IMR-90 (cell line): ENCODE measurements around the gene BTG2. TPM values are rescaled to one million over a fixed set of nuclear protein-coding genes. Genes with fewer than 3 reads are reported as not detected.

Experiments used
- ATAC-seq: fragments of 200-7000 bp; cut with Tn5 transposase; 2 replicates; pipeline ENCODE4 v1.9.1; 2020; ENCODE audit warnings: low read depth, mild to moderate bottlenecking, moderate library complexity
- BruUV-seq: library from RNA; stranded (reverse); fragments of 400-500 nt; replicated peaks from 2 replicates; lab custom pipeline; 2021; lab: Mats Ljungman, UMichigan
- CTCF ChIA-PET: fragments of 300-600 bp; formaldehyde crosslinking; extraction: SDS; loops from one replicate; lab custom pipeline; 2021; ENCODE audit warnings: antibody characterized with exemption; lab: Yijun Ruan, JAX
- POLR2A ChIA-PET: fragments of 300-600 bp; sonication (Branson Sonifier 250); formaldehyde crosslinking; loops from one replicate; lab custom pipeline; 2022; ENCODE audit warnings: antibody characterized with exemption; ENCODE audit not compliant: unreplicated experiment; lab: Charles Lee
- DNase-seq: peaks from one replicate; pipeline ENCODE4 v3.0.0; 2013
- H2AFZ ChIP-seq: replicated peaks from 2 replicates; pipeline ENCODE3; 2013; ENCODE audit warnings: low read length, mild to moderate bottlenecking; ENCODE audit not compliant: poor library complexity
- H2AK5ac ChIP-seq: 2 replicates; pipeline ENCODE4 v1.6.1; 2013; ENCODE audit warnings: low read depth, low read length, inconsistent platforms
- H2AK9ac ChIP-seq: replicated peaks from 2 replicates; pipeline ENCODE3; 2013; ENCODE audit warnings: mild to moderate bottlenecking, low read depth, low read length, moderate library complexity; ENCODE audit not compliant: poor library complexity
- H2BK120ac ChIP-seq: 2 replicates; pipeline ENCODE4 v1.6.1; 2013; ENCODE audit warnings: low read depth, low read length, inconsistent platforms
- H2BK15ac ChIP-seq: 3 replicates; pipeline ENCODE4 v1.6.1; 2013; ENCODE audit warnings: low read depth, low read length, inconsistent platforms
- H2BK20ac ChIP-seq: 2 replicates; pipeline ENCODE4 v1.6.1; 2013; ENCODE audit warnings: low read depth, mild to moderate bottlenecking, inconsistent platforms, low read length, moderate library complexity
- H2BK5ac ChIP-seq: 2 replicates; pipeline ENCODE4 v1.6.1; 2013; ENCODE audit warnings: mild to moderate bottlenecking, low read depth, low read length, inconsistent platforms; ENCODE audit not compliant: poor library complexity, severe bottlenecking
- H3K14ac ChIP-seq: replicated peaks from 2 replicates; pipeline ENCODE4 v1.6.1; 2013; ENCODE audit warnings: low read depth, low read length, inconsistent platforms
- H3K18ac ChIP-seq: 2 replicates; pipeline ENCODE4 v1.6.1; 2013; ENCODE audit warnings: low read depth, low read length, control low read depth
- H3K23ac ChIP-seq: 2 replicates; pipeline ENCODE4 v1.6.1; 2013; ENCODE audit warnings: low read depth, low read length, inconsistent platforms
- H3K27ac ChIP-seq: 2 replicates; pipeline ENCODE4 v1.5.1; 2013; ENCODE audit warnings: mild to moderate bottlenecking, control low read depth, low read length; ENCODE audit not compliant: insufficient read depth
- H3K27me3 ChIP-seq: 2 replicates; pipeline ENCODE4 v1.6.1; 2013; ENCODE audit warnings: low read length; ENCODE audit not compliant: control insufficient read depth, insufficient read depth
- H3K36me3 ChIP-seq: 2 replicates; pipeline ENCODE4 v1.6.1; 2013; ENCODE audit warnings: low read length, mixed read lengths; ENCODE audit not compliant: control insufficient read depth, insufficient read depth
- H3K4ac ChIP-seq: 2 replicates; pipeline ENCODE4 v1.6.1; 2013; ENCODE audit warnings: low read depth, low read length, inconsistent platforms
- H3K4me1 ChIP-seq: 2 replicates; pipeline ENCODE4 v1.6.1; 2013; ENCODE audit warnings: low read length, mixed read lengths; ENCODE audit not compliant: control insufficient read depth, insufficient read depth
- H3K4me2 ChIP-seq: 2 replicates; pipeline ENCODE4 v1.6.1; 2013; ENCODE audit warnings: low read depth, mild to moderate bottlenecking, control low read depth, low read length, moderate library complexity
- H3K4me3 ChIP-seq: 2 replicates; pipeline ENCODE4 v1.5.1; 2013; ENCODE audit warnings: low read depth, mild to moderate bottlenecking, control low read depth, low read length, moderate library complexity; ENCODE audit not compliant: insufficient read depth
- H3K56ac ChIP-seq: 2 replicates; pipeline ENCODE4 v1.6.1; 2013; ENCODE audit warnings: low read length, inconsistent platforms; ENCODE audit not compliant: insufficient read depth; ENCODE audit errors: extremely low read depth
- H3K79me1 ChIP-seq, 2 experiments: 2 replicates each; pipeline ENCODE4 v1.6.1; 2013; ENCODE audit warnings: low read length in 2 of 2, inconsistent platforms in 1 of 2, low read depth in 1 of 2
- H3K9ac ChIP-seq: 2 replicates; pipeline ENCODE4 v1.6.1; 2013; ENCODE audit warnings: low read depth, low read length, control low read depth
- H3K9me1 ChIP-seq: 2 replicates; pipeline ENCODE4 v1.6.1; 2013; ENCODE audit warnings: low read length, inconsistent platforms; ENCODE audit not compliant: insufficient read depth
- H3K9me3 ChIP-seq: 2 replicates; pipeline ENCODE4 v1.6.1; 2013; ENCODE audit warnings: low read length; ENCODE audit not compliant: control insufficient read depth, insufficient read depth
- H4K20me1 ChIP-seq: 2 replicates; pipeline ENCODE4 v1.6.1; 2013; ENCODE audit warnings: low read length, inconsistent platforms; ENCODE audit not compliant: insufficient read depth
- H4K5ac ChIP-seq: 2 replicates; pipeline ENCODE4 v1.6.1; 2013; ENCODE audit warnings: mild to moderate bottlenecking, low read depth, low read length, control low read depth
- H4K8ac ChIP-seq, 2 experiments: 2 replicates each; pipeline ENCODE4 v1.6.1; 2013; ENCODE audit warnings: low read depth in 2 of 2, low read length in 2 of 2, control low read depth in 1 of 2, inconsistent platforms in 1 of 2
- H4K91ac ChIP-seq: 2 replicates; pipeline ENCODE4 v1.6.1; 2013; ENCODE audit warnings: low read depth, low read length, inconsistent platforms; ENCODE audit not compliant: insufficient read depth
- BHLHE40 ChIP-seq: fragments of 150-350 bp; IDR thresholded peaks from 2 replicates; pipeline ENCODE4 v1.6.1; 2016; ENCODE audit warnings: mild to moderate bottlenecking, low read depth, low read length
- CEBPB ChIP-seq: IDR thresholded peaks from 2 replicates; pipeline ENCODE4 v1.6.1; 2012; ENCODE audit warnings: low read depth, low read length, improper control_type of control experiment
- CHD1 ChIP-seq: IDR thresholded peaks from 2 replicates; pipeline ENCODE4 v1.6.1; 2012; ENCODE audit warnings: low read depth, low read length, improper control_type of control experiment
- ELK1 ChIP-seq: fragments of 150-350 bp; IDR thresholded peaks from 2 replicates; pipeline ENCODE4 v1.6.1; 2016; ENCODE audit warnings: low read depth, mild to moderate bottlenecking, low read length, moderate library complexity, borderline replicate concordance
- FOS ChIP-seq: fragments of 150-350 bp; IDR thresholded peaks from 2 replicates; pipeline ENCODE4 v1.6.1; 2016; ENCODE audit warnings: low read depth, low read length
- MAFK ChIP-seq: IDR thresholded peaks from 2 replicates; pipeline ENCODE4 v1.6.1; 2012; ENCODE audit warnings: low read depth, low read length, improper control_type of control experiment
- MAZ ChIP-seq: IDR thresholded peaks from 2 replicates; pipeline ENCODE4 v1.6.1; 2012; ENCODE audit warnings: low read depth, mild to moderate bottlenecking, low read length, improper control_type of control experiment, moderate library complexity, borderline replicate concordance
- MXI1 ChIP-seq: IDR thresholded peaks from 2 replicates; pipeline ENCODE4 v1.6.1; 2012; ENCODE audit warnings: low read depth, mild to moderate bottlenecking, low read length, moderate library complexity, borderline replicate concordance
- NFE2L2 ChIP-seq: fragments of 150-350 bp; IDR thresholded peaks from 2 replicates; pipeline ENCODE4 v1.6.1; 2016; ENCODE audit warnings: low read depth, mild to moderate bottlenecking, low read length
- POLR2A ChIP-seq: IDR thresholded peaks from 2 replicates; pipeline ENCODE4 v1.6.1; 2012; ENCODE audit warnings: mild to moderate bottlenecking, low read depth, low read length
- RAD21 ChIP-seq: IDR thresholded peaks from 2 replicates; pipeline ENCODE4 v1.6.1; 2012; ENCODE audit warnings: low read length, improper control_type of control experiment
- RCOR1 ChIP-seq: IDR thresholded peaks from 2 replicates; pipeline ENCODE4 v1.6.1; 2012; ENCODE audit warnings: mild to moderate bottlenecking, low read length, improper control_type of control experiment; ENCODE audit not compliant: insufficient replicate concordance
- RFX5 ChIP-seq: IDR thresholded peaks from 2 replicates; pipeline ENCODE4 v1.8.0; 2012; ENCODE audit warnings: low read depth, mild to moderate bottlenecking, low read length, moderate library complexity
- SMC3 ChIP-seq: fragments of 150-350 bp; IDR thresholded peaks from 2 replicates; pipeline ENCODE4 v1.6.1; 2016; ENCODE audit warnings: low read depth, mild to moderate bottlenecking, antibody characterized with exemption, low read length, moderate library complexity
- dilution Hi-C: fragments of 300-500 bp; cut with HindIII; formaldehyde crosslinking; loops from one replicate; pipeline ENCODE4 v1.14.3; 2018; ENCODE audit warnings: low sequenced_read_pairs; ENCODE audit not compliant: unreplicated experiment
- in situ Hi-C: fragments of 300-500 bp; cut with MboI; formaldehyde crosslinking; loops from 3 replicates; pipeline ENCODE4 v1.14.3; 2019; ENCODE audit warnings: low sequenced_read_pairs, inconsistent platforms, mixed read lengths
- intact Hi-C: fragments of 100-400 bp; cut with micrococcal nuclease; formaldehyde crosslinking; loops from 2 replicates; pipeline ENCODE4 v1.10.0; 2022
- polyA plus RNA-seq, 3 experiments: library from polyadenylated mRNA; depleted of rRNA; stranded (reverse); fragments of >200 nt; gene quantifications; 2 replicates each; pipeline ENCODE4 v1.2.3, GENCODE V29; 2012; ENCODE audit warnings: low replicate concordance in 1 of 3
- total RNA-seq: library from RNA; depleted of rRNA; stranded (reverse); fragments of >200 nt; gene quantifications from 2 replicates; pipeline ENCODE4 v1.2.3, GENCODE V29; 2012
- TF ChIP-seq, protein P1 (sequence below): fragments of 150-350 bp; IDR thresholded peaks from 2 replicates; pipeline ENCODE4 v1.6.1; 2017; ENCODE audit warnings: mild to moderate bottlenecking, antibody characterized with exemption, low read length, low read depth
- TF ChIP-seq, protein P2 (sequence below): conservative IDR thresholded peaks from 2 replicates; pipeline ENCODE4 v1.5.1; 2012; ENCODE audit warnings: mild to moderate bottlenecking, low read depth, low read length, improper control_type of control experiment

Gene BTG2
- total and polyA plus RNA-seq, 2 of the 4 experiments (the other 2 are of a cell fraction) = 8.4 to 18.8 TPM

DNA sequence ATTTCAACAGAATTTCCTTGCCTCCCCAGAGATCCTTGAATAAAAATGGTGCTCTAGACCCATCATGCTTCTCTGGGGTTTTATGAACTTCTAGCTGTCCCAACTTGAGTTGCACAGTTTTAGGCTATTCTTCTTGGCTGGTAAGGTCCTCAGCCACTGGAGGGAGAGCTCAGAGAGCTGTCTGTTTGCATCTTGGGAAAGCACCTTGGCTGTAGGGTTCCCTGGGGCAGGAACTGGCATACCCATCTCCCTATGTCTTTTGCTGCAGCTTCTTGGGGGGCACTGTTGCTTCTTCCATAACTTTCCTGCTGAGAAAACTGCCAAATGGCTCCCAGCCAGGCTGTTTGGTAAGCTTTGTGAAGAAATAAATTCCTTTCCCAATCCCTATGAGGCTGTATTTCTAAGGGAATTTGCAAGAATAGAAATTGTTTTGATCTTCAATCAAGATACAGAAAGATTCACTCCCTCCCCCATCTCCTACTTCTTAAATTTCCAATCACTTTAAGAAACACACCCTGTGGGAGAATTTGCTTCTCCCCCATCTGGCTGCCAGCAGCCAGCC, 53.8 kb downstream of the BTG2 start:
- Histone ChIP-seq H3K14ac (no peak overlapping the region), H4K91ac (no peak overlapping the region), H3K4me1 (peaks cover 17% of the 10 kb centered on the region), H4K20me1 (no peaks in the 10 kb centered on the region), H2BK15ac (no peak overlapping the region), H3K4me2 (no peak overlapping the region; the same call in 1 of the 2 replicates), H4K5ac (no peak overlapping the region; the same call in 1 of the 2 replicates), H3K79me1 (no peaks in the 10 kb centered on the region), H2BK5ac (no peak overlapping the region), H2AK9ac (no peak overlapping the region), H3K18ac (no peak overlapping the region; the same call in 1 of the 2 replicates), H3K36me3 (no peaks in the 10 kb centered on the region), H2BK20ac (no peak overlapping the region), H3K23ac (no peak overlapping the region), H3K4ac (no peak overlapping the region), H3K9me1 (peaks cover 16% of the 10 kb centered on the region), H4K8ac (no peak overlapping the region), H2AK5ac (0 out of 2 replicates have a peak overlapping the region, but pooled peaks have one; percentile 29), H2BK120ac (peak overlapping the region; percentile 58; the same call in 1 of the 2 replicates), H3K27me3 (peaks cover 20% of the 10 kb centered on the region), H3K56ac (no peak overlapping the region), H2AFZ (no peak overlapping the region), H3K9me3 (no peaks in the 10 kb centered on the region), H3K4me3 (no peak overlapping the region), H3K9ac (no peak overlapping the region), H3K27ac (no peak overlapping the region)
- DNase-seq (peak; percentile 40), ATAC-seq (no peak)
- BruUV-seq = no TSS peak
- intact Hi-C loops = no loop called here
- ChIA-PET POLR2A (no interaction called here), CTCF (interaction anchor here (1.2 kb wide), 1 partner anchor 20 kb away, joined by 4 read pairs; no protein-coding TSS in a partner anchor)
- dilution Hi-C loops = no loop called here
- in situ Hi-C loops = no loop called here
- TF ChIP-seq RFX5 (no peak), FOS (no peak), NFE2L2 (no peak), RCOR1 (no peak), CHD1 (no peak), CEBPB (no peak), POLR2A (no peak), RAD21 (no peak), MXI1 (no peak), MAZ (no peak), ELK1 (no peak), BHLHE40 (no peak), MAFK (no peak), SMC3 (no peak)
- TF ChIP-seq, protein P1, sequence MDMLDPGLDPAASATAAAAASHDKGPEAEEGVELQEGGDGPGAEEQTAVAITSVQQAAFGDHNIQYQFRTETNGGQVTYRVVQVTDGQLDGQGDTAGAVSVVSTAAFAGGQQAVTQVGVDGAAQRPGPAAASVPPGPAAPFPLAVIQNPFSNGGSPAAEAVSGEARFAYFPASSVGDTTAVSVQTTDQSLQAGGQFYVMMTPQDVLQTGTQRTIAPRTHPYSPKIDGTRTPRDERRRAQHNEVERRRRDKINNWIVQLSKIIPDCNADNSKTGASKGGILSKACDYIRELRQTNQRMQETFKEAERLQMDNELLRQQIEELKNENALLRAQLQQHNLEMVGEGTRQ = no peak
- TF ChIP-seq, protein P2, sequence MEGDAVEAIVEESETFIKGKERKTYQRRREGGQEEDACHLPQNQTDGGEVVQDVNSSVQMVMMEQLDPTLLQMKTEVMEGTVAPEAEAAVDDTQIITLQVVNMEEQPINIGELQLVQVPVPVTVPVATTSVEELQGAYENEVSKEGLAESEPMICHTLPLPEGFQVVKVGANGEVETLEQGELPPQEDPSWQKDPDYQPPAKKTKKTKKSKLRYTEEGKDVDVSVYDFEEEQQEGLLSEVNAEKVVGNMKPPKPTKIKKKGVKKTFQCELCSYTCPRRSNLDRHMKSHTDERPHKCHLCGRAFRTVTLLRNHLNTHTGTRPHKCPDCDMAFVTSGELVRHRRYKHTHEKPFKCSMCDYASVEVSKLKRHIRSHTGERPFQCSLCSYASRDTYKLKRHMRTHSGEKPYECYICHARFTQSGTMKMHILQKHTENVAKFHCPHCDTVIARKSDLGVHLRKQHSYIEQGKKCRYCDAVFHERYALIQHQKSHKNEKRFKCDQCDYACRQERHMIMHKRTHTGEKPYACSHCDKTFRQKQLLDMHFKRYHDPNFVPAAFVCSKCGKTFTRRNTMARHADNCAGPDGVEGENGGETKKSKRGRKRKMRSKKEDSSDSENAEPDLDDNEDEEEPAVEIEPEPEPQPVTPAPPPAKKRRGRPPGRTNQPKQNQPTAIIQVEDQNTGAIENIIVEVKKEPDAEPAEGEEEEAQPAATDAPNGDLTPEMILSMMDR = no peak
